Transverse colon (tissue), 4 donors: Measurements from ENCODE around the gene RNF214. TPM values are rescaled to one million over a fixed set of nuclear protein-coding genes. Genes with fewer than 3 reads are reported as not detected.

Experiments
- DNase-seq: peaks from one replicate; pipeline ENCODE4 v3.0.0-alpha.2; 2019
- H3K27ac ChIP-seq, 4 donors: fragments of 200-600 bp; sonication (generic); 2 replicates each; pipeline ENCODE4 v1.5.1; 2016 to 2018; ENCODE audit warnings: inconsistent platforms in 4 of 4
- H3K27me3 ChIP-seq: fragments of 200-600 bp; sonication (generic); 2 replicates; pipeline ENCODE4 v1.5.1; 2017; ENCODE audit warnings: inconsistent platforms
- H3K36me3 ChIP-seq, 4 donors: fragments of 200-600 bp; sonication (generic); 2 replicates each; pipeline ENCODE4 v1.5.1; 2017 to 2019; ENCODE audit warnings: inconsistent platforms in 4 of 4
- H3K4me1 ChIP-seq, 4 donors: fragments of 200-600 bp; sonication (generic); 2 replicates each; pipeline ENCODE4 v1.5.1; 2017 to 2020; ENCODE audit warnings: inconsistent platforms in 4 of 4
- H3K4me3 ChIP-seq, 4 donors: fragments of 200-600 bp; sonication (generic); 1 replicate in 1 of 4; 2 replicates in 3 of 4; pipeline versions ENCODE4 v1.5.1 to v1.6.1; 2017 to 2019; ENCODE audit warnings: inconsistent platforms in 4 of 4
- H3K9me3 ChIP-seq, 2 donors: fragments of 200-600 bp; sonication (generic); 2 replicates each; pipeline ENCODE4 v1.5.1; 2017 to 2019; ENCODE audit warnings: inconsistent platforms in 2 of 2
- EP300 ChIP-seq: sonication (generic); formaldehyde crosslinking; IDR thresholded peaks from one replicate; pipeline ENCODE4 v1.6.1; 2017; ENCODE audit warnings: antibody characterized with exemption, low read depth
- POLR2A ChIP-seq: fragments of 450-650 bp; IDR thresholded peaks from one replicate; pipeline ENCODE4 v1.6.1; 2016; ENCODE audit warnings: antibody characterized with exemption, mild to moderate bottlenecking, moderate library complexity
- POLR2AphosphoS5 ChIP-seq, 3 donors: sonication (generic); formaldehyde crosslinking; IDR thresholded peaks; one replicate each; pipeline ENCODE4 v1.6.1; 2016; ENCODE audit warnings: antibody characterized with exemption in 3 of 3
- WGBS, 2 donors: methylation state at CpG; one replicate each; pipeline ENCODE4 v1.1.5; 2018; ENCODE audit warnings: low coverage in 1 of 2; 5-methylcytosine and 5-hydroxymethylcytosine counted together
- in situ Hi-C, 4 donors: fragments of 200-750 bp; cut with MboI; loops; one replicate each; pipeline versions ENCODE4 v1.15.0 to v1.15.1; 2017; ENCODE audit warnings: low sequenced_read_pairs in 3 of 4, low pct_ligation_motif_present in 1 of 4, low pct_unique_long_range_greater_than_20kb in 1 of 4
- intact Hi-C: fragments of 100-400 bp; cut with DNase I; formaldehyde crosslinking; loops from one replicate; pipeline ENCODE4 v1.15.1; 2023; ENCODE audit warnings: low total_unique reads
- total RNA-seq, 4 donors: library from RNA; depleted of rRNA; stranded (reverse); fragments of >200 nt; gene quantifications; one replicate each; pipeline ENCODE4 v1.1.0, GENCODE V29; 2016
- TF ChIP-seq, protein P1 (sequence below), 5 experiments: fragments of 200-600 bp in 3 of 5; fragments of 450-650 bp in 2 of 5; sonication (generic) in 3 of 5; IDR thresholded peaks; 1 replicate in 2 of 5; 2 replicates in 3 of 5; pipeline ENCODE4 v1.5.1; 2016 to 2017; ENCODE audit warnings: antibody characterized with exemption in 5 of 5, inconsistent platforms in 3 of 5, mild to moderate bottlenecking in 2 of 5, moderate library complexity in 1 of 5

The RNF214 gene
- total RNA-seq, 4 donors from 2014 or later: 11.1 to 139 (median 14.5) TPM

DNA sequence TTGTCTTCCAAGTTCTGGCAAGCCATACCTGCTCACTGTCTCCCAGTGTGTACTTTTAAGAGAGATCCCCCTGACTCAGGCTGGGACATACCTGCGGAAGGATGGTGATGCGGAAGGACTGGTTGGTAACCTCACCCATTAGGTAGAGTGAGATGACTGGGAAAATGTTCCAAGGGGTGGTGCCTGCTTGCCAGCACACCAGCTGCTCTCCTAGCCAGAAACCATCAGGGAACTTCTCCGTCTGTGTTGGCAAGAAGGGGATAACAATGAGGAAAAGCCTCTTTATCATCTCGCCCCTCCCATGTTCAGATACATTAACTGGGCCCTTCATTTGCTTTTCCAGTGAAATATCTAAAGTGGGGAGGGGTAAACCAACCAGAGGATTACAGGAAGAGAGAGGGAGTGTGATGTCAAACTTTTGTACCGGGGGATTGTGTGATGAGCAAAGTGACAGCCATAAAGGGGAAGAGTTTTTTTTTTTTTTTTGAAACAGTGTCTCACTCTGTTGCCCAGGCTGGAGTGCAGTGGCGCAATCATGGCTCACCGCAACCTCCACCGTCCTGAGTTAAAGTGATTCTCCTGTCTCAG is 58.4 kb downstream of the RNF214 start, which contains the start of gene BACE1-AS:
TSS of gene BACE1-AS (plus strand) at position 538 of the 588 bp plus-strand sequence.
- Histone ChIP-seq H3K9me3 (no peaks in the 10 kb centered on the region), H3K36me3 (peaks cover 0 to 18% (median under 1%) of the 10 kb centered on the region in 4 donors), H3K27ac (no peak within 1 kb of the TSS), H3K27me3 (no peaks in the 10 kb centered on the region), H3K4me1 (no peaks in the 10 kb centered on the region), H3K4me3 (no peak within 1 kb of the TSS)
- no peak for DNase-seq
- intact Hi-C loops: no loop called here
- in situ Hi-C loops: no loop called here
- 88 to 96% methylated on average over 5 to 8 of the region's 8 CpGs for WGBS, 2 donors
- TF ChIP-seq POLR2A (no peak), POLR2AphosphoS5 (IDR thresholded peaks at IDR 0.05) (no peak), EP300 (no peak)
- TF ChIP-seq, protein P1, sequence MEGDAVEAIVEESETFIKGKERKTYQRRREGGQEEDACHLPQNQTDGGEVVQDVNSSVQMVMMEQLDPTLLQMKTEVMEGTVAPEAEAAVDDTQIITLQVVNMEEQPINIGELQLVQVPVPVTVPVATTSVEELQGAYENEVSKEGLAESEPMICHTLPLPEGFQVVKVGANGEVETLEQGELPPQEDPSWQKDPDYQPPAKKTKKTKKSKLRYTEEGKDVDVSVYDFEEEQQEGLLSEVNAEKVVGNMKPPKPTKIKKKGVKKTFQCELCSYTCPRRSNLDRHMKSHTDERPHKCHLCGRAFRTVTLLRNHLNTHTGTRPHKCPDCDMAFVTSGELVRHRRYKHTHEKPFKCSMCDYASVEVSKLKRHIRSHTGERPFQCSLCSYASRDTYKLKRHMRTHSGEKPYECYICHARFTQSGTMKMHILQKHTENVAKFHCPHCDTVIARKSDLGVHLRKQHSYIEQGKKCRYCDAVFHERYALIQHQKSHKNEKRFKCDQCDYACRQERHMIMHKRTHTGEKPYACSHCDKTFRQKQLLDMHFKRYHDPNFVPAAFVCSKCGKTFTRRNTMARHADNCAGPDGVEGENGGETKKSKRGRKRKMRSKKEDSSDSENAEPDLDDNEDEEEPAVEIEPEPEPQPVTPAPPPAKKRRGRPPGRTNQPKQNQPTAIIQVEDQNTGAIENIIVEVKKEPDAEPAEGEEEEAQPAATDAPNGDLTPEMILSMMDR (IDR thresholded peaks at IDR 0.05): no peak

DNA sequence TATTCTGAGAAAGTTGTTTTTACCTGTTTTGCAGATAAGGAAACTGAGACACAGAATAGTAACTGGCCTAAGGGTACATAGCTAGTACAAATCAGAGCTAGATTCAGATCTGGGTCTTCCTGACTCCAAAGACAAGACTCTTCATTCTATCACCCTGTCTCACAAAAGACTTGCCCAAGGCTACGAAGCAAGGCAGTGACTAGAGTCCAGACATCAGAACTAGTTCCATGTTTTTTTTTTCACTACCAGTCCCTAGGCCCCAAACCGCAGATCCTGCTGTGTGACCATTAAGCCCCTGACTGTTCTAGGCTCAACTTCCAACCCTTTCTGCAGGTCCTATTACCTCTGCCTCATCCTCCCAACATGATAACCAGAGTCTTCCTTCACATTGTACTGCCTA is 60.1 kb downstream of the RNF214 start:
- Histone ChIP-seq H3K36me3 (peaks cover 0 to 14% (median 0%) of the 10 kb centered on the region in 4 donors), H3K4me1 (no peaks in the 10 kb centered on the region), H3K9me3 (no peaks in the 10 kb centered on the region), H3K4me3 (no peak overlapping the region), H3K27ac (no peak overlapping the region), H3K27me3 (no peaks in the 10 kb centered on the region)
- 67 to 93% methylated on average over 1 to 2 of the region's 2 CpGs for WGBS, 2 donors
- in situ Hi-C loops: no loop called here
- TF ChIP-seq POLR2A (no peak), EP300 (no peak), POLR2AphosphoS5 (IDR thresholded peaks at IDR 0.05) (no peak)
- TF ChIP-seq, protein P1 (IDR thresholded peaks at IDR 0.05): no peak
- no peak for DNase-seq
- intact Hi-C loops: no loop called here

DNA sequence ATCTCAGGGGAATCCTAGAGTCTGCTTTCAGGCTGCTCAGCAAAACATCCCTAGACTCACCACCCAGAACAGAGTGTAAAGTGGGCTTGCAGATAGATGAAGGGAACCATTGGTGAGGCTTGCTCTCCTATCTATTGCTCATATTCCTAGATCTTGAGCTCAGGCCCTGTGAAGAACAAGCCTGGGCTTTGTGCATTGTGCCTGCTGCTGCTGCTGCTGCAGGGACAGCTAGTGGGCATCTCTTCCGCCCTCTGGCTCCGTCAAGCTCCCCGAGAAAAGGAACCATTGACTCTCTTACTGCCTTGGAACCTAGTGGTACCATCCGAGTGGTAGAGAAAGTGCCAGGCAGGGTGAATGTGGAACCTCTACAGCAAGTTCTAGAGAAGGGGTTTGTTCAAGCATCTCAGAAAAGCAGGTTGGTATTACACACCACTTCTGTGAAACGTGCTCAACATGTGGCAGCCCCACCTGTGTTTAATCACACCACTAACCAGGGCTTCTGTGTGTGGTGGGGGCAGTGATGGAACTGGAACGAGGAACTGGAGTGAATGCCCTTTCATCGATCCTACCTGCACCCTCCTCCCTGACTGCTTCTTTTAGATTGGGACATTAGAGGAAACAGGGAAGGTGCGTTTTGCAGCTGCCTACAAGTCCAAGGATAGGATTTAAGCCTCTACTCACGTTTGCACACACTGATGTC is 63.1 kb downstream of the RNF214 start:
- Histone ChIP-seq H3K9me3 (no peaks in the 10 kb centered on the region), H3K36me3 (no peaks in the 10 kb centered on the region), H3K27ac (no peak overlapping the region), H3K4me1 (peaks cover 0 to 9% (median 2%) of the 10 kb centered on the region in 4 donors), H3K27me3 (no peaks in the 10 kb centered on the region), H3K4me3 (no peak overlapping the region)
- in situ Hi-C loops (no loop called here), intact Hi-C loops (no loop called here)
- WGBS, 2 donors: 84 to 100% methylated on average over 1 to 9 of the region's 9 CpGs
- TF ChIP-seq, protein P1 (IDR thresholded peaks at IDR 0.05): no peak
- TF ChIP-seq POLR2AphosphoS5 (IDR thresholded peaks at IDR 0.05) (no peak), POLR2A (no peak), EP300 (no peak)
- DNase-seq: no peak

DNA sequence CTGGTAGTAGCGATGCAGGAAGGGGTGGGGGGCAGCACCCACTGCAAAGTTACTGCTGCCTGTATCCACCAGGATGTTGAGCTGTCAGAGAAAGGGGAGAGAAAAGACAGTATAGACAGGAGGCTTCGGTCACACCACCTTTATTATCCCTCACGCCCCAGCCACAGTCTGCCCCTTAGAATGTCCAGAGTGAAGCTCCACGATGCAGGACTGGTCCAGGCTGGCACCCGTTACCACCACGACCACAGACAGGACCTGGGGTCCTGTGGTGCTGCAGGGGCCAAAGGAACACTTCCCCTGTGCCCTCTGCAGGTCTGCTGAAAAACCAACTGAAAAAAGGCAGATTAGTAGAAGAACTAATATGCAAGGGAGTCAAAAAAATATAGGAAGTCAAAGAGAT is 64.4 kb downstream of the RNF214 start:
- in situ Hi-C loops: no loop called here

More for the DNA sequence above, 64.4 kb downstream of the RNF214 start:
- intact Hi-C loops: no loop called here
- WGBS, 2 donors: 85 to 90% methylated on average over 2 to 6 of the region's 6 CpGs
- no peaks in the 10 kb centered on the region for H3K36me3 ChIP-seq
- TF ChIP-seq EP300: no peak
- TF ChIP-seq POLR2A: no peak
- TF ChIP-seq, protein P1 (IDR thresholded peaks at IDR 0.05): no peak
- TF ChIP-seq POLR2AphosphoS5 (IDR thresholded peaks at IDR 0.05): no peak
- no peak for DNase-seq
- H3K4me3 ChIP-seq: no peak overlapping the region
- peaks cover 0 to 11% (median 2%) of the 10 kb centered on the region in 4 donors for H3K4me1 ChIP-seq
- no peak overlapping the region for H3K27ac ChIP-seq
- no peaks in the 10 kb centered on the region for H3K9me3 ChIP-seq
- H3K27me3 ChIP-seq: no peaks in the 10 kb centered on the region
